Measurements from ENCODE around the gene PLXNB3. TPM values are rescaled to one million over a fixed set of nuclear protein-coding genes. Genes with fewer than 3 reads are reported as not detected.

The PLXNB3 gene
- total RNA-seq, 1 donor, result 4.3 TPM

- Histone ChIP-seq H3K4me2 (ENCODE audit: insufficient read depth, low read length) (peak overlapping the region; percentile 81), H3K27ac (ENCODE audit: low read depth, low read length) (no peak overlapping the region), H3K79me2 (ENCODE audit: insufficient read depth, low read length) (peaks cover 71% of the 10 kb centered on the region), H2AFZ (ENCODE audit: low read length) (no peak overlapping the region), H3K4me1 (ENCODE audit: insufficient read depth, low read length) (peaks cover 13% of the 10 kb centered on the region), H3K36me3 (ENCODE audit: insufficient read depth, low read length) (peaks cover 4% of the 10 kb centered on the region), H3K27me3 (ENCODE audit: insufficient read depth, low read length) (no peaks in the 10 kb centered on the region), H3K4me3 (ENCODE audit: insufficient read depth, low read length) (no peak overlapping the region), H4K20me1 (ENCODE audit: insufficient read depth, low read length) (peaks cover 29% of the 10 kb centered on the region), H3K9me3 (ENCODE audit: low read depth, low read length) (no peaks in the 10 kb centered on the region)
- TF ChIP-seq CTCF (IDR thresholded peaks at IDR 0.05; ENCODE audit: extremely low read depth, low read depth, low read length), result no peak
- no peak for DNase-seq (ENCODE audit: insufficient read length, low spot score, missing footprints)
These were observed 28.3 kb downstream of the PLXNB3 start for GRCh38 chrX:153792368-153792767.

GRCh38 chrX:153793291-153793690 is 29.2 kb downstream of the PLXNB3 start:
- Histone ChIP-seq H3K4me1 (ENCODE audit: insufficient read depth, low read length) (peaks cover 13% of the 10 kb centered on the region), H3K27ac (ENCODE audit: low read depth, low read length) (peak overlapping the region; percentile 90), H3K4me3 (ENCODE audit: insufficient read depth, low read length) (peak overlapping the region; percentile 79), H3K27me3 (ENCODE audit: insufficient read depth, low read length) (no peaks in the 10 kb centered on the region), H3K36me3 (ENCODE audit: insufficient read depth, low read length) (peaks cover 6% of the 10 kb centered on the region), H3K9me3 (ENCODE audit: low read depth, low read length) (no peaks in the 10 kb centered on the region), H3K79me2 (ENCODE audit: insufficient read depth, low read length) (peaks cover 71% of the 10 kb centered on the region), H3K4me2 (ENCODE audit: insufficient read depth, low read length) (peak overlapping the region; percentile 81), H2AFZ (ENCODE audit: low read length) (peak overlapping the region; percentile 49), H4K20me1 (ENCODE audit: insufficient read depth, low read length) (peaks cover 29% of the 10 kb centered on the region)
- TF ChIP-seq CTCF (IDR thresholded peaks at IDR 0.05; ENCODE audit: extremely low read depth, low read depth, low read length), result no peak
- DNase-seq (ENCODE audit: insufficient read length, low spot score, missing footprints), result no peak

- peaks cover 3% of the 10 kb centered on the region for H3K36me3 ChIP-seq (ENCODE audit: insufficient read depth, low read length)
- H3K79me2 ChIP-seq (ENCODE audit: insufficient read depth, low read length), result peaks cover 71% of the 10 kb centered on the region
- TF ChIP-seq CTCF (IDR thresholded peaks at IDR 0.05; ENCODE audit: extremely low read depth, low read depth, low read length), result no peak
- peaks cover 13% of the 10 kb centered on the region for H3K4me1 ChIP-seq (ENCODE audit: insufficient read depth, low read length)
- DNase-seq (ENCODE audit: insufficient read length, low spot score, missing footprints), result peak; percentile 100
- no peaks in the 10 kb centered on the region for H3K27me3 ChIP-seq (ENCODE audit: insufficient read depth, low read length)
- H4K20me1 ChIP-seq (ENCODE audit: insufficient read depth, low read length), result peaks cover 29% of the 10 kb centered on the region
- no peaks in the 10 kb centered on the region for H3K9me3 ChIP-seq (ENCODE audit: low read depth, low read length)
- H2AFZ ChIP-seq (ENCODE audit: low read length), result peak within 1 kb of the TSS; percentile 74
- peak within 1 kb of the TSS; percentile 90 for H3K27ac ChIP-seq (ENCODE audit: low read depth, low read length)
- H3K4me3 ChIP-seq (ENCODE audit: insufficient read depth, low read length), result peak within 1 kb of the TSS; percentile 79
- peak within 1 kb of the TSS; percentile 85 for H3K4me2 ChIP-seq (ENCODE audit: insufficient read depth, low read length)
These were observed 30.2 kb downstream of the PLXNB3 start, which contains the start of the genes IDH3G and SSR4 for GRCh38 chrX:153794018-153794896. Gene IDH3G (minus strand): TSS chrX:153794375. CDS start chrX:153794326, 49 bp downstream. Gene SSR4 (plus strand): TSS chrX:153794668. CDS start chrX:153794688, 20 bp downstream.
